ENCODE data around the gene SPRR1B. TPM values are rescaled to one million over a fixed set of nuclear protein-coding genes. Genes with fewer than 3 reads are reported as not detected.
"Not testable (repeated sequence)": the region's sequence is repeated elsewhere in the genome, so short reads cannot be mapped to it uniquely, and the experiment has no call there.

SPRR1B gene
- total RNA-seq, 1 donor from 2014 or later, result not detected

DNA sequence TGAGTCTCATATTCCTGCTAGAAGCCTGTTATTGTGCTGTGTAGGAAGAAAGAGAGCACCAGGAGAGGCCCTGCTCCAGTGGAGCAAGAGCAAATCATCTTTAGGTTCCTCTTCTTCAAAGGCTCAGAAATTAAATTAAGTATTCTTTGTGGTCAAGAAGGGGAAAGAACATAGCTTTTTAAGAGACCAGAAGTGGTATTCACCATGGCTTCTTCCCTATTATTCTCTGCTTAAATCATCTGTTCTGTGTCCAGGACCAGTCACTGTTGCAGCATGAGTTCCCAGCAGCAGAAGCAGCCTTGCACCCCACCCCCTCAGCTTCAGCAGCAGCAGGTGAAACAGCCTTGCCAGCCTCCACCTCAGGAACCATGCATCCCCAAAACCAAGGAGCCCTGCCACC, 1.1 kb downstream of the SPRR1B start:
- no peak for DNase-seq
- ATAC-seq (ENCODE audit: poor library complexity), result no peak

DNA sequence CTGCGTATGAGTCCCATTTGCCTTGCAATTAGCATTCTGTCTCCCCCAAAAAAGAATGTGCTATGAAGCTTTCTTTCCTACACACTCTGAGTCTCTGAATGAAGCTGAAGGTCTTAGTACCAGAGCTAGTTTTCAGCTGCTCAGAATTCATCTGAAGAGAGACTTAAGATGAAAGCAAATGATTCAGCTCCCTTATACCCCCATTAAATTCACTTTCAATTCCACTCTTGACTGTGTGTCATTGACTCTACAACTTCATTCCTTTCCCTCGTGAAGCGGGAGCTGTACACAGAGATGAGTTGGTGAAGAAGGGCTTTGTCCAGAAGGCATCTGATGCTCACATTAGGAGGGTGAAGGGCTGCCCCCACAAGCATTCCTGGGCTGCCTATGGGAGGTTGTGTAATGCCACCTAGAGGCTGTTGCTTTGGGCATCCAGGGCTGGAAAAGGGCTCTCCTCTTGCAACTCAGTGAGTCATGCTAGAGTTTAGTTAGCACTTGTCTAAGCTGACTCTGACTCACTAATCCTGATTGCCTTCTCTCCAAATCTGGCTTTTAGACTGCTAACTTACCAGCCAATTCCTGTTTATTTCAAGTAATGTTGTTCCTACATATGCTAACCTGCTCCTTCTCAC, 1.8 kb downstream of the SPRR1B start:
- intact Hi-C loops (cut with DNase I), result no loop called here
- ATAC-seq (ENCODE audit: poor library complexity) (no peak), DNase-seq (no peak)

More for the DNA sequence above, 1.1 kb downstream of the SPRR1B start:
- intact Hi-C loops (cut with DNase I), result no loop called here

DNA sequence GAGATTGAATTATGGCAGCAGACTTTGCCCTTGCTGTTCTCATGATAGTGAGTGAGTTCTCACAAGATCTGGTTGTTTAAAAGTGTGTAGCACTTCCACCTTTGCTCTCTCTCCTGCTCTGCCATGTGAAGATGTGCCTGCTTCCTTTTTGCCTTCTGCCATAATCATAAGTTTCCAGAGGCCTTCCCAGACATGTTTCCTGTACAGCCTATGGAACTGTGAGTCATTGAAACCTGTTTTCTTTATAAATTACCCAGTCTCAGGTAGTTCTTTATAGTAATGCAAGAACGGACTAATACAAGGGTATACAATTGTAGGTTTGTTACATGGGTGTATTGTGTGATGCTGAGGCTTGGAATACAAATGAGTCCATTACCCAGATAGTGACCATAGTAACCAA, 4.2 kb downstream of the SPRR1B start:
- no peak for DNase-seq
- intact Hi-C loops (cut with DNase I), result no loop called here
- ATAC-seq (ENCODE audit: poor library complexity), result no peak

DNA sequence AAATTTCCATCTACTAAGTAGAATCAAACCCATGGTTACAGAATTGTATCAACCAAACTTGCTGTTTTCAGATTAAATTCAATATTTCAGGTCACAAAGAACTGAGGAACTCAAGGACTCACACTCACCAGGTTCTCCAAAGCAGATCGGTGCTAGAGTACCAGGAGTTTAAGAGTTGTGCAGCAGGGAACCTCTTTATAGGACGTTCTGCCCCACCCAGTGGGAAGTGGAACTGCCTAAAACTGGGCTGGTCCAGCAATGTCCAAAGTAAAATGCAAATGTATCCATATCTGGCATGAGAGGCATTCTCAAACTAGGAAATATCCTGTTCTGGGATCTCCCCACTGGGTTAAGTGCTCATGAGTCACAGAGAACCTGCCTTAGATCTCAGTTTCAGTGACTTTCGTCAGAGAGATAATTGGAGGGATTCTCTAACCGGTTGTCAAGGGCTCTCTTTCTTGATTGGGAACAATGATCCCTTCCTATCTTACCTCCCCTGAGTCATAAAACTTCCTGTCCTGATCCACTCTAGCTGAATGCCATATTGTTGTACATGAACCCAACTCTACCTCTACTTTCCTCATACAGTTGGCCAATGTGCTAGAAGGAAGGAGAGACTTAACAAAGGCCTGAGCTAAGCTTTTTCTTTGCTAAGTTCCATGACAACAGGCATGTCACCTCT, 10.1 kb downstream of the SPRR1B start, which contains the start of gene SPRR2D:
Gene SPRR2D (minus strand): TSS at position 171 of the 682 bp plus-strand sequence. CDS start 774 bp downstream, outside the sequence.
- no peak for ATAC-seq (ENCODE audit: poor library complexity)
- DNase-seq, result no peak
- intact Hi-C loops (cut with DNase I), result no loop called here

DNA sequence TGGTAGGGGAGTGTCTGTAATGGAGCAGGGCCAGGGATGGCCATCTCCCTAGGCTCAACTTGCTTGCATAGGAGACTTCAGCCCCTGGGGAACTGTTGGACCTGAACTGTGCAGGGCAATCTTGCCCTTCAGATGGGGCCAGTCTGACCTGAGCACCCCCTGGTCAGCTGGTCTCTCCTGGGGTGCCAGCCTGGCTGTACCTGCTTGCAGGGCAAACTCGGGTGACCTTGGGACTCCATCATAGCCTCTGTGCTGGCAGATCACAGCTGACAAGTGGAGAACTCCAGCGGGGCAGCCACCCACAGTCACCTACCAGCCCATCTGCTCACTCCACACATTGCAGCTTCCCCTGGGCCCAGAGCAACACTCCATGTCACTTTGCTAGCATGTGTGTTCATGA, 18.2 kb downstream of the SPRR1B start:
- DNase-seq, result no peak
- intact Hi-C loops (cut with DNase I), result no loop called here
- no peak for ATAC-seq (ENCODE audit: poor library complexity)

DNA sequence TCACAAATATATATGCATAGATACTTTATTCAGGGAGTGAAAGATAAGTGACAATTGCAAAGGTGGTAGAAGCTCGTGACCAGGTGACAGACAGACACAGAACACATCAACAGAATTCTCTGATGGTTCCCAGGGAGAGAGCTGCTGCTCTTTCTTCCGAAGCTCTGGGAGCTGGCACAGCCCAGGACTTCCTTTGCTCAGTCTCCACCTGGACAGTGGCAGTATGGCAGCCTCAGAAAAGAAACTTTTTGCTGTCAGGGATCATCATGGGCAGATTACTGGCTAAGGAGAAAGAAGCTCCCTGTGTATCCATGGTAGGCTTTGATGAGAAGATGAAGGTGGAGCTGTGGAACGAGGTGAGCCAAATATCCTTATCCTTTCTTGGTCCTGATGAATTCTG, 25.1 kb downstream of the SPRR1B start:
- intact Hi-C loops (cut with DNase I); DNase-seq; ATAC-seq (ENCODE audit: poor library complexity): not testable (repeated sequence)

DNA sequence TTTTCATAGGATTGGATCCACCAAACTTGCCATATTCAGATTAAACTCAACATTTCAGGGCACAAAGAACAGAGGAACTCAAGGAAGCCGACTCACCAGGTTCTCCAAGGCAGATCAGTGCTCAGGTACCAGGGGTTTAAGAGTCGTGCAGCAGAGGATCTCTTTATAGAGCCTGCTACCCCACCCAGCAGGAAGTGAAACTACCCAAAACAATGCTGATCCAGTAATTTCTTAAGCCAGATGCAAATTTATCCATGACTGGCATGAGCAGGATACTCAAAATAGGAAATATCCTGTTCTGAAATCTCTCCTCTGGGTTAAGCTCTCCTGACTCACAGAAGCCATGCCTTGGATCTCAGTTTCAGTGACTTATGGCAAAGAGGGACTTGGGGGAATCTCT, 26.4 kb downstream of the SPRR1B start, which contains the start of gene SPRR2A:
Gene SPRR2A (minus strand): TSS at position 138 of the 400 bp plus-strand sequence. CDS start 777 bp downstream, outside the sequence.
- DNase-seq, result no peak
- intact Hi-C loops (cut with DNase I), result no loop called here
- no peak for ATAC-seq (ENCODE audit: poor library complexity)

DNA sequence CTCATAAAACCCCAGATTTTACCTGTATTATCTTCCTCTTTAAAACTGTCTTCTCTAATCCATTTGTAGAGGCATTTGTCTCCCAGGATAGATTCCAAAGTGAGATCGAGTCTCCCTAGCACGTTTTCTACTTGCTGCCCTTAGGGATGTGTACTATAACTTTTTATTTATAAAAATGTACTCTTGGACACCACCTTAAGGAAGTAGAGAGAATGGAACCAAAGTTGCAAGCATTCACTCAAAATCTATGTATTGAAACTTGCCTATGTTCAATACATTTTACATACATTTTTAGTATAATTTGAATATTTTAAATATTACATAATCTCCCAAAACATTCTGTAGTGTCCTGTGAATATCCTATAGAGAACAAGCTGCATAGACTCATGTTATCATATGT, 27.2 kb downstream of the SPRR1B start:
- no peak for DNase-seq
- intact Hi-C loops (cut with DNase I), result no loop called here
- no peak for ATAC-seq (ENCODE audit: poor library complexity)

DNA sequence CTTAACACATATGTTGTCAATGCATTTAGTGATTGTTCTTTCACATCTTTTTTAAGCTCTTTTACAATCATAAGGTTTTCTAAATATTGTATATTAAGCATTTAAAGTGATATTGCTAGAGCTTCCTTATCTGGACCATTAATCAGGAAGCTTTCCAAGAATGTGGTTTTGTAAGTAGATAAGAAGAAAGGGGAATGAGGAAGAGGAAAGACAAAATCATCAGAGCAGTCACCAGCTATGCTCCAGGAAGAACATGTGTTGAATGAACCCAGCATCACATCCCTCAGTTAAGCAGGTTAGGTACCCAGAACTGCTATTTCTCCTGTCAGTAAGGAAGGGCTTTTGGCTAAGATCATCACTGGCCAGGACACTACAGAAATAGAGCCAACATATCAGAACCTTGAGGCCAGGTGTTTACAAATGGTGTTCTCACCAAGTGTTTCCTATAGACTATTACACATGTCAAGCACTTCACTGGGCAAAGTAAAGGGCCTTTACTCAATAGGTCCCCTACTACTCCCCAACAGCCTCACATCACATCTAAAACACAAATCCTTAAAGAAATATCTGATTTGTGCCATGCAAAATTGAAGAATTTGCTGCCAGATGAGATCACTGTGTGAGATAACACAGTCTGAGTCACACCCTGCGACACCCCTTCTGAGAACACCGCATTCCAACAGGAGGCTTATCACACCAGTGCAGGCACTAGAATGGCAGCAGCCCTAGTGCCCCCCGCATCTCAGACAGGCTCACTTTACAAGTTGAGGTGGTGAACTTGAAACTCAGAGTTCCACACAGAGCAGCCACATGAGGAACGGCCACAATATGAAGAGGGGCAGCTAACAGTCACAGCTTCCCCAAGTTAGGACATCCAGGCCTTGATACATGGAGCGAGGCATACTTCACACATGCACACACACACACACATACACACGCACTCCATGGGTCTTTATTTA, 28.1 kb downstream of the SPRR1B start:
- no peak for DNase-seq
- intact Hi-C loops (cut with DNase I), result no loop called here
- no peak for ATAC-seq (ENCODE audit: poor library complexity)

DNA sequence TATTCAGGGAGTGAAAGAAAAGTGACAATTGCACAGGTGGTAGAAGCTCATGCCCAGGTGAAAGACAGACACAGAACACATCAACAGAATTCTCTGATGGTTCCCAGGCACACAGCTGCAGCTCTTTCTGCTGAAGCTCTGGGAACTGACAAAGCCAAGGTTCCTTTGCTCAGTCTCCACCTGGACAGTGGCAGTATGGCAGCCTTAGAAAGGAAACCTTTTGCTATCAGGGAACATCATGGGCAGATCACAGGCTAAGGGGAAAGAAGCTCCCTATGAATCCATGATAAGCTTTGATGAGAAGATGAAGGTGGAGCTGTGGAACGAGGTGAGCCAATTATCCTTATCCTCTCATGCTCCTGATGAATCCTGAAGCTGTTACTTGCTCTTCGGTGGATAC, 39.2 kb downstream of the SPRR1B start:
- no peak for DNase-seq
- intact Hi-C loops (cut with DNase I), result no loop called here

DNA sequence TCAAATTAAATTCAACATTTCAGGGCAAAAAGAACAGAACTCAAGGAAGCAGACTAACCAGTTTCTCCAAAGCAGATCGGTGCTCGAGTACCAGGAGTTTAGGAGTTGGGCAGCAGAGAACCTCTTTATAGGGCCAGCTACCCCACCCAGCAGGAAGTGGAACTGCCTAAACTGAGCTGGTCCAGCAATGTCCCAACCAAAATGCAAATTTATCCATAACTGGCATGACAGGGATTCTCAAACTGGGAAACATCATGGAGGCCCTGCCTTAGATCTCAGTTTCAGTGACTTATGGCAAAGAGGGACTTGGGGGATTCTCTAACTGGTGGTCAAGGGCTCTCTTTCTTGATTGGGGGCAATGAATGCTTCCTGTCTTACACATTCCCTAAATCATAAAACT, 40.5 kb downstream of the SPRR1B start, which contains the start of gene SPRR2B:
Gene SPRR2B (minus strand): TSS at position 101 of the 400 bp plus-strand sequence. CDS start 772 bp downstream, outside the sequence.
- DNase-seq (no peak), ATAC-seq (ENCODE audit: poor library complexity) (no peak)
- intact Hi-C loops (cut with DNase I), result no loop called here

More for the DNA sequence above, 39.2 kb downstream of the SPRR1B start:
- ATAC-seq (ENCODE audit: poor library complexity), result no peak

DNA sequence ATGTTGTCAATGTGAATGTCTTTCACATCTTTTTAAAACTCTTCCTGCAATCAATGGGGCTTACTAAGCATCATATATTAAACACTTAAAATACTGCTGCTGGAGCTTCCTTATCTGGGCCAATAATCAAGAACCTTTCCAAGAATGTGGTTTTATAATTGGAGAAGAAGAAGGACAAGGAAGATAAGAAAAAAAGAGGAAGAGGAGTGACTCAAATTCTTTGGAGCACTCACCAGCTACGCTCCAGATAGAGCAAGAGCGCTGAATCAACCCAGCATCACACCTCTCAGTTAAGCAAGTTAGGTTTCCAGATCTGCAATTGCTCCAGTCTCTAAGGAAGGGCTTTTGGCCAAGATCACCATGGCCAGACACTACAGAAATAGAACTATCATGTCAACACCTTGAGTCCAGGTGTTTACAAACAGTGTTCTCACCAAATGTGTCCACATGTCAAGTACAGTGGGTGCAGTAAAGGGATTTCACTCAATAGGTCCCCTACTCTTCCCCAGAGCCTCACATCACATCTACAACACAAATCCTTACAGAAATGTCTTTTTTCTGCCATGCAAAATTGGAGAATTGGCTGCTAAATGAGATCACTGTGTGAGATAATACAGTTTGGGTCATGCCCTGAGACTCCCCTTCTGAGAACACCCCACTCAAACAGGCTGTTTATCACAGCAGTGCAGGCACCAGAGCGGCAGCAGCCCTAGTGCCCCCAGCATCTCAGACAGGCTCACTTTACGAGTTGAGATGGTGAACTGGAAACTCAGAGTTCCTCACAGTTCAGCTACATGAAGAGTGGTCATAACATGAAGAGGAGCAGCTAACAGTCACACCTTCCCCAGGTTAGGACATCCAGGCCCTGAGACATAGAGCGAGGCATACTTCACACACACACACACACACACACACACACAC, 42.1 kb downstream of the SPRR1B start:
- ATAC-seq (ENCODE audit: poor library complexity) (no peak), DNase-seq (no peak)
- intact Hi-C loops (cut with DNase I), result no loop called here

DNA sequence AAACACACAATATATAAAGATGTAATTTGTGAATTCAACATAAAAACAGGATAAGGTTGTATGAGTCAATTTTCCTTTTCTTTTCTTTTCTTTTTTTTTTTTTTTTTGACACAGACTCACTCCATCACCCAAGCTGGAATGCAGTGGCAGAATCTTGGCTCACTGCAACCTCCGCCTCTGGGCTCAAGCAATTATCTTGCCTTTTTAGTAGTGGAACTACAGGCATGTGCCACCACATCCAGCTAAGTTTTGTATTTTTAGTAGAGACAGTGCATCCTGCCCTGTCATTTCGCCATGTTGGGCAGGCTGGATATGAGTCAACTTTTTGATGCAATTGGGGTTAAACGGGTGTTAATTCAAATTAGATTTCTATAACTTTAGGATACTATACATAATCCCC, 50.7 kb downstream of the SPRR1B start:
- no peak for DNase-seq
- no peak for ATAC-seq (ENCODE audit: poor library complexity)
- intact Hi-C loops (cut with DNase I), result no loop called here

Other genes starting within 250 kb of the SPRR1B start
- gene LCE1E, start 244.9 kb upstream of the SPRR1B start, total RNA-seq, result not detected
- gene LCE1D, start 234.5 kb upstream of the SPRR1B start, total RNA-seq, result not detected
- gene LCE1C, start 224.6 kb upstream of the SPRR1B start, total RNA-seq, result not detected
- gene LCE1B, start 219.2 kb upstream of the SPRR1B start, total RNA-seq, result not detected
- gene LCE1A, start 203.7 kb upstream of the SPRR1B start, total RNA-seq, result not detected
- gene LCE6A, start 188.3 kb upstream of the SPRR1B start, total RNA-seq, result not detected
- not detected for gene LCE7A, start 171.2 kb upstream of the SPRR1B start, total RNA-seq
- gene SMCP, start 152.9 kb upstream of the SPRR1B start, total RNA-seq, result not detected
- gene IVL, start 122.7 kb upstream of the SPRR1B start, total RNA-seq, result not detected
- not detected for gene SPRR5, start 84.0 kb upstream of the SPRR1B start, total RNA-seq
- gene SPRR4, start 60.6 kb upstream of the SPRR1B start, total RNA-seq, result not detected
- not detected for gene SPRR1A, start 47.1 kb upstream of the SPRR1B start, total RNA-seq
- gene SPRR3, start 29.5 kb upstream of the SPRR1B start, total RNA-seq, result not detected
- not detected for gene SPRR2D, start 9.9 kb downstream of the SPRR1B start, total RNA-seq
- gene SPRR2A, start 26.3 kb downstream of the SPRR1B start, total RNA-seq, result not detected
- not detected for gene SPRR2B, start 40.4 kb downstream of the SPRR1B start, total RNA-seq
- not detected for gene SPRR2E, start 63.3 kb downstream of the SPRR1B start, total RNA-seq
- gene SPRR2F, start 82.3 kb downstream of the SPRR1B start, total RNA-seq, result not detected
- not detected for gene SPRR2G, start 119.7 kb downstream of the SPRR1B start, total RNA-seq
- not detected for gene LELP1, start 172.2 kb downstream of the SPRR1B start, total RNA-seq
- not detected for gene PRR9, start 186.4 kb downstream of the SPRR1B start, total RNA-seq
- not detected for gene LORICRIN, start 228.5 kb downstream of the SPRR1B start, total RNA-seq